Posterior vena cava (tissue), 2 donors: ENCODE results near the gene FLNC. TPM values are rescaled to one million over a fixed set of nuclear protein-coding genes. Genes with fewer than 3 reads are reported as not detected.

Source experiments
- DNase-seq: peaks from one replicate; pipeline ENCODE4 v3.0.0-alpha.2; 2020; ENCODE audit warnings: low spot score
- intact Hi-C, 2 donors: fragments of 100-400 bp; cut with DNase I; formaldehyde crosslinking; loops; one replicate each; pipeline versions ENCODE4 v1.14.1 to v1.14.2; 2022 to 2023
- total RNA-seq, 2 donors: library from RNA; stranded (reverse); fragmentation: NEBNext Ultra II Directional; extraction: Animal tissue kit (Norgen Biotek cat#: 25700); gene quantifications; one replicate each; pipeline ENCODE4 v1.2.1, GENCODE V29; 2021
- donor health status: DM: yes; HTN: yes; CAD: no.
- donor health status: DM: yes; HTN: yes; CAD: no.

Gene FLNC
- total RNA-seq, 2 donors from 2014 or later, result 440 to 856 TPM

- intact Hi-C loops, result no loop called here
- DNase-seq, result no peak
These were observed 9.6 kb downstream of the FLNC start for GRCh38 chr7:128839751-128840177.

DNA sequence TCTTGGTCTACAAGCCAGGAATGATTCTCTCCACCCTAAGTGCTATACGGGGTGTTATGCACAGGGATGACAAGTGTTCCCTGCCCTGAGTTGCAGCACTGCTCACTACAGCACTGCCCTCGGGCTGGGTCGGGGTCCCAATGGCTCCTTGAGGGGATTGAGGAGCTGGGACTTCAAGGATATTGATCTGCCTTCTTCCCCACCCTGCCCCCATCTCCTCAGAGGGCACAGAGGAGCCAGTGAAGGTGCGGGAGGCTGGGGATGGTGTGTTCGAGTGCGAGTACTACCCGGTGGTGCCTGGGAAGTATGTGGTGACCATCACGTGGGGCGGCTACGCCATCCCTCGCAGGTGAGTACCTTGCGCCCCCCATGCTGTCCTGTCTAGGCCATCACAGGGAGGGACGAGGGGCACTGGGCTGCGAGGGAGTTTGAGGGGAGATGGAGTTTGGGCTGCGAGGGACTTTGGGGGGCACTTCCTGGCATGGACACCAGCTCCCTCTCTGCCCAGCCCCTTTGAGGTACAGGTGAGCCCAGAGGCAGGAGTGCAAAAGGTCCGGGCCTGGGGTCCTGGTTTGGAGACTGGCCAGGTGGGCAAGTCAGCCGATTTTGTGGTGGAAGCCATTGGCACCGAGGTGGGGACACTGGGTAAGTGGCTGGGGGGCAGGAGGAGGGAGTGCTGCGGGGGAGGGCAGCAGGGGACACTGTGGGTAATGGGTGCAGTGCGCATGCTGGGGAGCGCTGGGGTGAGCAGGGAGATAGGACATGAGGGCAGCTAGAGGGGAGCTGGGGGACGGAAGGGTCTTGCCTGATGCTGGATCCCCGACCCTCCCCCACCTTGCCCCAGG is 10.3 kb downstream of the FLNC start:
- intact Hi-C loops, result no loop called here
- no peak for DNase-seq

- no peak for DNase-seq
- intact Hi-C loops, result no loop called here
These were observed 11.0 kb downstream of the FLNC start for GRCh38 chr7:128841171-128841690.

- intact Hi-C loops, result no loop called here
- DNase-seq, result no peak
These were observed 11.9 kb downstream of the FLNC start for GRCh38 chr7:128841921-128842673.

- intact Hi-C loops, result no loop called here
- DNase-seq, result peak; percentile 76
These were observed 12.8 kb downstream of the FLNC start for GRCh38 chr7:128842674-128843641.

- intact Hi-C loops, result no loop called here
- no peak for DNase-seq
These were observed 13.9 kb downstream of the FLNC start for GRCh38 chr7:128843938-128844621.

GRCh38 chr7:128844777-128845311 is 14.6 kb downstream of the FLNC start:
- no peak for DNase-seq
- intact Hi-C loops, result no loop called here

- intact Hi-C loops, result no loop called here
- DNase-seq, result no peak
These were observed 15.3 kb downstream of the FLNC start for GRCh38 chr7:128845475-128845874.

DNA sequence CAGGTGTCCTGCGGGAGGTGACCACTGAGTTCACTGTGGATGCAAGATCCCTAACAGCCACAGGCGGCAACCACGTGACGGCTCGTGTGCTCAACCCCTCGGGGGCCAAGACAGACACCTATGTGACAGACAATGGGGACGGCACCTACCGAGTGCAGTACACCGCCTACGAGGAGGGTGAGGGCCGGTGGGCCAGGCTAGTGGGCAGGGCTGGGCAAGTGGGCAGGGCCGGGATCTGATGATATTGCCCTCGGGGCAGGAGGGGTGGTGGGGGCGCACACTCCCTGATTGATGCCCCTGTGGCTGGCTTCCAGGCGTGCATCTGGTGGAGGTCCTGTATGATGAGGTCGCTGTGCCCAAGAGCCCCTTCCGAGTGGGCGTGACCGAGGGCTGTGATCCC is 15.8 kb downstream of the FLNC start:
- DNase-seq, result no peak
- intact Hi-C loops, result no loop called here

DNA sequence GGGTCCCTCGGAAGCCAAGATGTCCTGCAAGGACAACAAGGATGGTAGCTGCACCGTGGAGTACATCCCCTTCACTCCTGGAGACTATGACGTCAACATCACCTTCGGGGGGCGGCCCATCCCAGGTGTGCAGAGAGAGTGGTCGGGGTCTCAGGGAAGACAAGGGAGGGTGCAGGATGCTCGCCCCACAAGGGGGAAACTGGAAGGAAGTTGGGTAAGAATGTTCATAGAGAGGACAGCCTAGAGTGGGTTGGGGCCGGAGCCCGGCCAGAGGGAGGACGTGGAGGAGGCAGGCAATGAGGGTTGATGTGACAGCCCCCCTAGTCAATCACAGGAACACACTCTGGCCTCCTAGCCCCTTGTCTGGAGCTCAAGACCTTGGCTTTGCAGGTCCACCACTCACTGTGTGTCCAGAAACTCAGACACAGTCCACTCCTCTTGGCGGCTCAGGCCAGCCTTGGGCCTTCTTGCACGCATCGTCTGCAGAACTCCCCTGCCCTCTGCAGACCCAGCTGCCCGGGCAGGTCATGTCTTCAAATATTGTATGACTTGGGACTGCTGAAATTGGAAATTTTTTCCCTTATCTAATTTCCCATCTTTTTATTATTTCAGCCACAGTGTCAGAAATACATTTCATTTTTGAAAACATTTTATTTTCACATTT is 16.7 kb downstream of the FLNC start:
- no peak for DNase-seq
- intact Hi-C loops, result no loop called here

DNA sequence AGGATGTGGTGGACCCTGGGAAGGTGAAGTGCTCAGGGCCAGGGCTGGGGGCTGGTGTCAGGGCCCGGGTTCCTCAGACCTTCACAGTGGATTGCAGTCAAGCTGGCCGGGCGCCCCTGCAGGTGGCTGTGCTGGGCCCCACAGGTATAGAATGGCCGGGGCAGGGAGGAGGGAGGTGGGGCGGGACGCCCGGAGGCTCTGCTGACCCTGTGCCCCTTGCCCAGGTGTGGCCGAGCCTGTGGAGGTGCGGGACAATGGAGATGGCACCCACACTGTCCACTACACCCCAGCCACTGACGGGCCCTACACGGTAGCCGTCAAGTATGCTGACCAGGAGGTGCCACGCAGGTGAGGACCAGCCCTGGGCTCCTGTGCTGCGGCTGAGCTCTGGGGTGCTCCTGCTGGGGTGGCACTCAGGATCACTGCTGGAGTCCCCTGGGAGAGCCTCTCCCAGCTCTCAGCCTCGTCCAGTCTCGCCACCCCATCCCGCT is 17.6 kb downstream of the FLNC start:
- no peak for DNase-seq
- intact Hi-C loops, result no loop called here

- DNase-seq, result no peak
- intact Hi-C loops, result no loop called here
These were observed 18.3 kb downstream of the FLNC start for GRCh38 chr7:128848289-128849155.

- no peak for DNase-seq
These were observed 18.9 kb downstream of the FLNC start for GRCh38 chr7:128849156-128849515.

DNA sequence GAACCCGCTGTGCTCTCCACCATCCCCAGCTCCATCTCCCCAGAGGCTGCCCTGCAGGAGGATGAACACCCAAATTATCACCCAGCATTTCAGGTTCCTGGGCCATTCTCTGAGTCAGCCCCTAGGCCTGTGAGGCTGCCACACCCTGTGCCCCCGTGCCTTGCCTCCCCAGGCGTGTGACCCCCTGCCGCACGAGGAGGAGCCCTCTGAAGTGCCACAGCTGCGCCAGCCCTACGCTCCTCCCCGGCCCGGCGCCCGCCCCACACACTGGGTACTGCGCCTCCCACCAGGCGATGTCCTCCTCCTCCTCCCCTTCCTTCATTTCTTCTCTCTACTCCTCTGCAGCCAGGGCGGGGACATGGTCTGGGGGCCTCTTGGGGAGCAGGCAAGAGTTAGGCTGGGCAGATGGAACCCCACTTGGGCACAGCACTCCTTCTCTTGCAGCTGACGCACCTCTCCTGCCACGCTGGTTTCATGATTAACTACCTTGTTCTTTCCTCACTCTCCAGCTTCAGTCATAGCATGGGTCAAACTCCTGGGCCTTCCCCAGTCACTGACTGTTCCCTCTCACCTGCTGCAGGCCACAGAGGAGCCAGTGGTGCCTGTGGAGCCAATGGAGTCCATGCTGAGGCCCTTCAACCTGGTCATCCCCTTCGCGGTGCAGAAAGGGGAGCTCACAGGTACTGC is 19.7 kb downstream of the FLNC start:
- DNase-seq, result no peak
- intact Hi-C loops, result no loop called here

More at GRCh38 chr7:128849156-128849515, 18.9 kb downstream of the FLNC start:
- intact Hi-C loops, result no loop called here

GRCh38 chr7:128852537-128853254 is 22.5 kb downstream of the FLNC start:
- DNase-seq, result no peak
- intact Hi-C loops, result no loop called here

GRCh38 chr7:128853799-128854198 is 23.6 kb downstream of the FLNC start:
- intact Hi-C loops, result no loop called here
- no peak for DNase-seq
